GM19438 (cell line): Measurements from ENCODE around the gene PDGFRB.

ENCODE experiments used
- ATAC-seq: cut with Tn5 transposase; IDR thresholded peaks from one replicate; pipeline ENCODE4 v1.9.1; 2021; ENCODE audit warnings: low read depth; ENCODE audit not compliant: unreplicated experiment

Gene PDGFRB

GRCh38 chr5:150164211-150164980, 8.8 kb upstream of the PDGFRB start:
- no peak for ATAC-seq

DNA sequence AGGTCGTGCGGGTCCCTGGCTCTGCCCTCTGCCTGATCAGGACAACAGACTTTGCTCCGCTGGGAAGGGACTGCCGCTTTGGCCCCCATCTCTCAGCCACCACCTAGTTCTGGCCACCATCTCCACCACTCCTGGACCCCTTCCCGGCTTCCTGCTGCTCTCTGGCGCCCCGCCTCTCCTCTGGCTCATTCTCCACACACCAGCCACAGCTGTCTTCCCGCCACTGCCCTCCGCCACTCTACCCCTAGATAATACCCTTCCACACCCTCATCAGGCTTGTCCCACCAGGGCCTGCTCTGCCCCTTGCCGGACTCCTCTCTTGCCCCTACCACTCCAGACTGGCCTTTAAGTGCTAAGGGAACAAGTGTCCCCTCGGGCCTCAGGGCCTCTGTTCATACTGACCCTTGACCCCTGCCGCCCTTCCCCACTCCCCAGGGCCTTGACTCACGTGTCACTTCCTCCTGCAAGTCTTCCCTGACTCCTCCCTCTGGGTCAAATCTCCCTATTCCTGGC, 8.0 kb upstream of the PDGFRB start:
- no peak for ATAC-seq

DNA sequence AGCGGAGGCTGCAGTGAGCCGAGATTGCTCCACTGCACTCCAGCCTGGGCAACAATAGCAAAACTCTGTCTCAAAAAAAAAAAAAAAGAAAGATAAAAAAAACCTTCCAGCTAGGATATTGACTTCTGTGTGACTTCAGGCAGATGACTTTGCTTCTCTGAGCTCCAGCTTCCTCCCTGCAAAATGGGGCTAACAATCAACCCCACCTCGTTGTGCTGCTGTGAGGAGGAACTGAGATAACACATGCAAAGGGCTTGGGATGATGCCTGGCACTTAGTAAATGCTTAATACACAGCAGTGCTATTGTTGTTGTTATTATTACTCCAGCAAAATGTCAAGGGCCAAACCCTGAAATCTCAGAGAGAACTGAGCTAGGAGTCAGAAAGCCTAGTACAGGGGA, 7.4 kb upstream of the PDGFRB start:
- no peak for ATAC-seq

DNA sequence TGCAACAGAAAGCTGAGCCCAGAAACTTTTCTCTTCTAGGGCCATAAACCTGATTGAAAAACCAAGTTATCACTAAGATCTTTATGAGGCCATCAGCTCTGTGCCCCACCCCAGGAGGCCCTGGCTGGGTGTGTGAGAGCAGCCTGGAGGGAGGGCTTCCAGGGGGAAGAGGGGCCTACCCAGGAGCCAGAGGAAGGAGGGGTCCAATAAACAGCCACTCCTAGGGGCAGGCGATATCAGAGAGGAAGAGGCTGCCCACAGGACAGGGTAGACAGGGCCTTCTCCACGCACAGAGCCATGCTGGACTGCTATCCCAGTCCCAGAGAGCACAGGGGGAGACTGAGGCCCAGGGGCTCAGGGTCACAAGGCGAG, 6.5 kb upstream of the PDGFRB start:
- ATAC-seq: no peak

GRCh38 chr5:150161242-150162141, 5.8 kb upstream of the PDGFRB start:
- peak; percentile 72 for ATAC-seq

- ATAC-seq: no peak
Observed at GRCh38 chr5:150160448-150161081, 4.9 kb upstream of the PDGFRB start.

- ATAC-seq: no peak
Observed at GRCh38 chr5:150159741-150160179, 4.1 kb upstream of the PDGFRB start.

DNA sequence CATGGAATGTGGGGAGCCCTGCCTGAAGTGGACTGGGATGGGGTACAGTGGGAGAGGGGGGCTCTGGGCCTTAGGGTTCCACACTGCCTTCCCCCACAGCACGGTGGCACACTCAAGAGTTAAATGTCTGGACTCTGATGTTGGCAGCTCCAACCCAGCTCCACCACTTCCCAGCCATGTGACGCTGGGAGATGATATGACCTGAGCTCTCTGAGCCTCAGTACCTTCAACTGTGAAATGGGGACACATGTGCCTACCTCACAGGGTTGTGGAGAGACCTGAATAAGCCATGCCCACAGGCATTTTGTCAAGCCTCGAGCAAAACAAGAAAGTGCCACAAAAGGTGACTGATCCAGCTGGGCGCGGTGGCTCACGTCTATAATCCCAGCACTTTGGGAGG, 3.4 kb upstream of the PDGFRB start:
- no peak for ATAC-seq

DNA sequence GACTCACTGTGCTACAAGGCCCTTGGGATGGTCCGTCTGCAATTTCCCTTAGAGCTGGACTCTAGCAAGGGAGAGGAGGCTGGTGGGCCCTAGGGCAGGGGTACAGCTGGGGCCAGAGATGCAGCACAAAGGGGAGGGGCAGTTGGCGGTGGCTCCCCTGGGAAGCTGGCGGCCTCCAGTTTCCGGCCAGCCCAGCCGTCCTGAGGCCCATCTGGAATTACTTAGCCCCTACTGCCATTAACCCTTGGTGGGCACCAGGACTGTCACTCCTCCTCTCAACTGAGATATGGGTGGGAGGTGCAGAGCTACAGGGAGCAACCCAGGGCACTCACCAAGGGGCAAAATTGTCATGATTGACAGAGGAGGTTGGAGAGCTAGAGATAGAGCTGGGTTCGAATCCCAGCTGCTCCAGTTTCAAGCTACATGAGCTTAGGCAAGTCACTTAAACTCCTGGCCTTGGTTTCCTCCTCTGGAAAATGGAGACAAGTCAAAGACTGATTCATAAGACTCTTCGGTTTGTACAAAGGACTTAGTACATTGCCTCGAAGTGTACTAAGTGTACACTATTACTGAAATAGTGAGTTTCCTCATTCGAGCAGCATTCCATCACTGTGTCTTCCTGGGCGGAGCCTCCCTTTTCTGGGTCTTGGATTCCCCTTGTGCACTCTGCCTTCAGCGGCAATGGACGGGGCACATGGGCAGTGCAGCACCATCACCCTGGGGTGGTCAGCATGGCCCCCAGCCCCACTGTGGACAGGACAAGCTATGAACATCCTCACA, 2.7 kb upstream of the PDGFRB start:
- ATAC-seq: no peak

DNA sequence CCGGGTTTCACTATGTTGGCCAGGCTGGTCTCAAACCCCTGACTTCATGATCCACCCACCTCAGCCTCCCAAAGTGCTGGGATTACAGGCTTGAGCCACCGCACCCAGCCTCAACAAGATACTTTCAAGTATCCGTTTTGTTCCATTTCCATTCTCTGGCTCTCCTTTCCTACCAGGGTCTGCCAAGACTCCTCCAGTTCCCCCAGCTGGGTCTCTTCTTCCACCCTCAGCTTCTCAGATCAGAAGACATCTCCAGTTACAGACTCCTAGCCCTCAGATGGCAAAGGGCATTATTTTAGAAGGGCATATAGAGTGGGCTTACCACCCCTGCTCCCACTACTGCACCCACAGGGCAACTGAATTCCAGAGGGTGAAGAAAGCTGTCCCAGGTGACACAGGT, 1.5 kb upstream of the PDGFRB start:
- no peak for ATAC-seq

GRCh38 chr5:150156540-150156939, 895 bp upstream of the PDGFRB start:
- no peak for ATAC-seq

DNA sequence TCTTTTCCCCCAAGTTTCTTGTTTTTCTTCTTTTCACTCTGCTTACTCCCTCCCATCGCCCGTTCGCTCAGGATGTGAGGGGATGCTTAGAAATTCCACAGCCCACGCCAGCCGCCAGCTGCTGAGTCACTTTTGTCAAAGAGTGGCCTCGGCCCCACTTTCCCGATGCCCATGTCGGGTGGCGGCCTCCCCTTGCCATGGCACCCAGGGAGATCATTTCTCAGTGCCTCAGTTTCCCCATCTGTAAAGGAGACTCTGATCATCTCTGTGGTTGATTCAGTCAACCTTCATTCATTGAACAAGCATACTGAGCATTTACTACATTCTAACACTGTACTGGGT, 353 bp upstream of the PDGFRB start:
- no peak for ATAC-seq

GRCh38 chr5:150154618-150155128, 972 bp downstream of the PDGFRB start:
- no peak for ATAC-seq

- no peak for ATAC-seq
Observed at GRCh38 chr5:150153957-150154617, 1.6 kb downstream of the PDGFRB start.

GRCh38 chr5:150153483-150153882, 2.2 kb downstream of the PDGFRB start:
- ATAC-seq: no peak

- no peak for ATAC-seq
Observed at GRCh38 chr5:150152636-150153462, 2.8 kb downstream of the PDGFRB start.

GRCh38 chr5:150149618-150150017, 6.0 kb downstream of the PDGFRB start:
- no peak for ATAC-seq

DNA sequence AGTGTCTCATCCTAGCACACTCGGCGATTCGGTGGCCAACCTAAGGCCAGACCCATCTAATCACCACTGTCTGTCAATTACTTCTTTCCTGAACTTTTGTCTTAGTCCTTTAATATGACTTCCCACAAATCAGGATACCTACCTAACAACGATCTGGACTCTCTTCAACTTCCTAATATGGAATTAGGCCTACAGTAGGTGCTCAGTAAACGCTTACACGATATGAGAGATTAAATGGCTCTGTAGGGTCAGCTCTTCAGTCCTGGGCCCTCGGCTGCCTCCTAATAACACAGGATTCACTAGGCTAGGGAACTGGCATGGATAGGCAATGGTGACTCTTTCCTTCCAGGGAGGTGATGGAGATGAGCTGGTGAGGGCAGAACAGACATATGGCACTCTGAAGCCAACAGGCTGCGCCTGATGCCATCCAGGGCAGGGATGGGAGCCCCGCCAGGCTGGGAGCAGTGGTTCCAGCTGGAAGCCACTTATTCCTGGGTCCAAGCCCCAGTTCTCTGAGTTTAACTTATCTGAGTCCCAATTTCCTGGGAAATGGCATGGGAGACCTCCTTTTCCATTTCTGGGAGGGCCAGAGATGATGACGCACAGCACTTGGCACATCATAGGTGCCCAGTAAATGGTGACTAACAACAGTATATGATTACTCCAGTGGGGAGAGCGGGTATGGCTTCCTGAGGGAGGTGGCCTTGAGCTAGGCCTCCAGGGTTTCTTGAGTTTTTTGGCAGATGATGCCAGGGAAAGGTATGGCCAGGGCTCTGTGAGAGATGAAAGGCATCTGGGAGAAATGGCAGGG, 7.3 kb downstream of the PDGFRB start:
- ATAC-seq: no peak
